Duodenal mucosa (tissue), 2 donors: ENCODE data around the gene PAK4.

Experiments used
- H3K27ac ChIP-seq: one replicate; pipeline ENCODE4 v1.7.0; 2013; ENCODE audit warnings: low read depth, low read length
- H3K27me3 ChIP-seq, 2 donors: one replicate each; pipeline ENCODE4 v1.7.0; 2013; ENCODE audit warnings: low read length in 2 of 2, control low read depth in 1 of 2; ENCODE audit not compliant: insufficient read depth in 2 of 2, control insufficient read depth in 1 of 2
- H3K36me3 ChIP-seq, 2 donors: one replicate each; pipeline ENCODE4 v1.7.0; 2013; ENCODE audit warnings: low read length in 2 of 2, control low read depth in 1 of 2; ENCODE audit not compliant: insufficient read depth in 2 of 2, control insufficient read depth in 1 of 2
- H3K4me1 ChIP-seq, 2 donors: one replicate each; pipeline ENCODE4 v1.7.0; 2013; ENCODE audit warnings: low read length in 2 of 2, control low read depth in 1 of 2; ENCODE audit not compliant: insufficient read depth in 2 of 2, control insufficient read depth in 1 of 2
- H3K4me3 ChIP-seq, 2 donors: one replicate each; pipeline ENCODE4 v1.7.0; 2013; ENCODE audit warnings: low read length in 2 of 2, low read depth in 1 of 2
- H3K9ac ChIP-seq, 2 donors: one replicate each; pipeline ENCODE4 v1.7.0; 2013; ENCODE audit warnings: low read length in 2 of 2, low read depth in 1 of 2
- H3K9me3 ChIP-seq, 2 donors: one replicate each; pipeline ENCODE4 v1.7.0; 2013; ENCODE audit warnings: low read length in 2 of 2, control low read depth in 1 of 2; ENCODE audit not compliant: control insufficient read depth in 1 of 2

The PAK4 gene

GRCh38 chr19:39179754-39180153 lies 54.2 kb downstream of the PAK4 start:
- Histone ChIP-seq H3K27me3 (no peaks in the 10 kb centered on the region), H3K9me3 (no peaks in the 10 kb centered on the region), H3K27ac (no peak overlapping the region), H3K36me3 (peaks cover 20 to 50% of the 10 kb centered on the region in 2 donors), H3K4me3 (no peak overlapping the region), H3K4me1 (no peaks in the 10 kb centered on the region), H3K9ac (no peak overlapping the region)

- Histone ChIP-seq H3K4me3 (no peak overlapping the region), H3K4me1 (no peaks in the 10 kb centered on the region), H3K27ac (no peak overlapping the region), H3K9ac (no peak overlapping the region), H3K9me3 (no peaks in the 10 kb centered on the region), H3K36me3 (peaks cover 16 to 41% of the 10 kb centered on the region in 2 donors), H3K27me3 (no peaks in the 10 kb centered on the region)
Measured at GRCh38 chr19:39180749-39181148, 55.2 kb downstream of the PAK4 start.

GRCh38 chr19:39181500-39182173 lies 56.1 kb downstream of the PAK4 start:
- no peak overlapping the region for H3K9ac ChIP-seq
- H3K27me3 ChIP-seq, result no peaks in the 10 kb centered on the region
- no peaks in the 10 kb centered on the region for H3K9me3 ChIP-seq
- peaks cover 10 to 33% of the 10 kb centered on the region in 2 donors for H3K36me3 ChIP-seq
- no peak overlapping the region for H3K4me3 ChIP-seq
- H3K4me1 ChIP-seq, result no peaks in the 10 kb centered on the region
- no peak overlapping the region for H3K27ac ChIP-seq

- Histone ChIP-seq H3K27me3 (no peaks in the 10 kb centered on the region), H3K9ac (no peak overlapping the region), H3K9me3 (no peaks in the 10 kb centered on the region), H3K36me3 (peaks cover 10 to 32% of the 10 kb centered on the region in 2 donors), H3K4me1 (no peaks in the 10 kb centered on the region), H3K4me3 (no peak overlapping the region), H3K27ac (no peak overlapping the region)
Measured at GRCh38 chr19:39182174-39182505, 56.6 kb downstream of the PAK4 start.

GRCh38 chr19:39183104-39183503 lies 57.5 kb downstream of the PAK4 start:
- no peaks in the 10 kb centered on the region for H3K9me3 ChIP-seq
- peaks cover 4 to 24% of the 10 kb centered on the region in 2 donors for H3K36me3 ChIP-seq
- no peak overlapping the region for H3K9ac ChIP-seq
- no peaks in the 10 kb centered on the region for H3K4me1 ChIP-seq
- H3K4me3 ChIP-seq, result no peak overlapping the region
- no peak overlapping the region for H3K27ac ChIP-seq
- H3K27me3 ChIP-seq, result no peaks in the 10 kb centered on the region

GRCh38 chr19:39186391-39186790 lies 60.8 kb downstream of the PAK4 start:
- H3K4me3 ChIP-seq, result no peak overlapping the region
- H3K9me3 ChIP-seq, result no peaks in the 10 kb centered on the region
- no peaks in the 10 kb centered on the region for H3K36me3 ChIP-seq
- H3K27ac ChIP-seq, result no peak overlapping the region
- no peak overlapping the region for H3K9ac ChIP-seq
- H3K27me3 ChIP-seq, result peaks cover 0 to 8% of the 10 kb centered on the region in 2 donors
- no peaks in the 10 kb centered on the region for H3K4me1 ChIP-seq

- no peaks in the 10 kb centered on the region for H3K4me1 ChIP-seq
- no peak overlapping the region for H3K9ac ChIP-seq
- no peak overlapping the region for H3K27ac ChIP-seq
- no peaks in the 10 kb centered on the region for H3K9me3 ChIP-seq
- peaks cover 0 to 8% of the 10 kb centered on the region in 2 donors for H3K27me3 ChIP-seq
- H3K4me3 ChIP-seq, result no peak overlapping the region
- H3K36me3 ChIP-seq, result no peaks in the 10 kb centered on the region
Measured at GRCh38 chr19:39187552-39187943, 62.0 kb downstream of the PAK4 start.

GRCh38 chr19:39188960-39189359 lies 63.4 kb downstream of the PAK4 start:
- H3K9ac ChIP-seq, result no peak overlapping the region
- H3K36me3 ChIP-seq, result no peaks in the 10 kb centered on the region
- no peak overlapping the region for H3K27ac ChIP-seq
- peaks cover 2 to 6% of the 10 kb centered on the region in 2 donors for H3K4me1 ChIP-seq
- H3K9me3 ChIP-seq, result no peaks in the 10 kb centered on the region
- H3K27me3 ChIP-seq, result peaks cover 0 to 8% of the 10 kb centered on the region in 2 donors
- no peak overlapping the region for H3K4me3 ChIP-seq

GRCh38 chr19:39190768-39191167 lies 65.2 kb downstream of the PAK4 start:
- H3K27me3 ChIP-seq, result peaks cover 5 to 12% of the 10 kb centered on the region in 2 donors
- H3K36me3 ChIP-seq, result no peaks in the 10 kb centered on the region
- no peak overlapping the region for H3K9ac ChIP-seq
- H3K4me1 ChIP-seq, result peaks cover 12 to 21% of the 10 kb centered on the region in 2 donors
- H3K27ac ChIP-seq, result no peak overlapping the region
- H3K4me3 ChIP-seq, result no peak overlapping the region
- no peaks in the 10 kb centered on the region for H3K9me3 ChIP-seq

- no peak overlapping the region for H3K9ac ChIP-seq
- H3K4me3 ChIP-seq, result no peak overlapping the region
- no peaks in the 10 kb centered on the region for H3K36me3 ChIP-seq
- H3K27ac ChIP-seq, result no peak overlapping the region
- no peaks in the 10 kb centered on the region for H3K9me3 ChIP-seq
- peaks cover 21 to 32% of the 10 kb centered on the region in 2 donors for H3K27me3 ChIP-seq
- H3K4me1 ChIP-seq, result peaks cover 19 to 23% of the 10 kb centered on the region in 2 donors
Measured at GRCh38 chr19:39192846-39193245, 67.3 kb downstream of the PAK4 start.
